ENCODE data around the gene RHOB.
"Not testable (repeated sequence)": the region's sequence is repeated elsewhere in the genome, so short reads cannot be mapped to it uniquely, and the experiment has no call there.

Gene RHOB

GRCh38 chr2:20453087-20453486 is 6.2 kb downstream of the RHOB start:
- DNase-seq (ENCODE audit: low read depth) = no peak

GRCh38 chr2:20454036-20454981 is 7.4 kb downstream of the RHOB start:
- no peak for DNase-seq (ENCODE audit: low read depth)

- DNase-seq (ENCODE audit: low read depth) = no peak
Observed at GRCh38 chr2:20455076-20455587, 8.3 kb downstream of the RHOB start.

GRCh38 chr2:20456116-20456571 is 9.3 kb downstream of the RHOB start:
- no peak for DNase-seq (ENCODE audit: low read depth)

GRCh38 chr2:20456636-20457426 is 10.0 kb downstream of the RHOB start:
- no peak for DNase-seq (ENCODE audit: low read depth)

GRCh38 chr2:20457661-20458630 is 11.1 kb downstream of the RHOB start:
- DNase-seq (ENCODE audit: low read depth) = no peak

GRCh38 chr2:20458737-20459484 is 12.0 kb downstream of the RHOB start:
- DNase-seq (ENCODE audit: low read depth) = not testable (repeated sequence)

GRCh38 chr2:20465716-20466394 is 19.0 kb downstream of the RHOB start:
- DNase-seq (ENCODE audit: low read depth) = no peak

GRCh38 chr2:20467789-20468548 is 21.1 kb downstream of the RHOB start:
- no peak for DNase-seq (ENCODE audit: low read depth)

GRCh38 chr2:20468549-20469500 is 22.0 kb downstream of the RHOB start:
- DNase-seq (ENCODE audit: low read depth) = no peak

- DNase-seq (ENCODE audit: low read depth) = no peak
Observed at GRCh38 chr2:20469595-20469994, 22.7 kb downstream of the RHOB start.

- no peak for DNase-seq (ENCODE audit: low read depth)
Observed at GRCh38 chr2:20470211-20470610, 23.3 kb downstream of the RHOB start.

GRCh38 chr2:20471148-20471547 is 24.3 kb downstream of the RHOB start:
- DNase-seq (ENCODE audit: low read depth) = no peak

GRCh38 chr2:20471902-20472559 is 25.2 kb downstream of the RHOB start:
- no peak for DNase-seq (ENCODE audit: low read depth)

GRCh38 chr2:20472569-20472968 is 25.7 kb downstream of the RHOB start:
- no peak for DNase-seq (ENCODE audit: low read depth)

- no peak for DNase-seq (ENCODE audit: low read depth)
Observed at GRCh38 chr2:20473128-20473527, 26.3 kb downstream of the RHOB start.

- DNase-seq (ENCODE audit: low read depth) = no peak
Observed at GRCh38 chr2:20474757-20475566, 28.1 kb downstream of the RHOB start.
